NCI-H1694 treated with DMSO at 0.1 percent for 48 hours (cell line): ENCODE measurements around the gene ITPR2.
A peak's percentile ranks its signal among the peaks of the same experiment; 100 is the strongest.
"Not testable (repeated sequence)": the region's sequence is repeated elsewhere in the genome, so short reads cannot be mapped to it uniquely, and the experiment has no call there.

Experiments used
- DNase-seq: peaks from one replicate; lab custom pipeline; 2025; lab: John Stamatoyannopoulos, UW

Gene ITPR2

DNA sequence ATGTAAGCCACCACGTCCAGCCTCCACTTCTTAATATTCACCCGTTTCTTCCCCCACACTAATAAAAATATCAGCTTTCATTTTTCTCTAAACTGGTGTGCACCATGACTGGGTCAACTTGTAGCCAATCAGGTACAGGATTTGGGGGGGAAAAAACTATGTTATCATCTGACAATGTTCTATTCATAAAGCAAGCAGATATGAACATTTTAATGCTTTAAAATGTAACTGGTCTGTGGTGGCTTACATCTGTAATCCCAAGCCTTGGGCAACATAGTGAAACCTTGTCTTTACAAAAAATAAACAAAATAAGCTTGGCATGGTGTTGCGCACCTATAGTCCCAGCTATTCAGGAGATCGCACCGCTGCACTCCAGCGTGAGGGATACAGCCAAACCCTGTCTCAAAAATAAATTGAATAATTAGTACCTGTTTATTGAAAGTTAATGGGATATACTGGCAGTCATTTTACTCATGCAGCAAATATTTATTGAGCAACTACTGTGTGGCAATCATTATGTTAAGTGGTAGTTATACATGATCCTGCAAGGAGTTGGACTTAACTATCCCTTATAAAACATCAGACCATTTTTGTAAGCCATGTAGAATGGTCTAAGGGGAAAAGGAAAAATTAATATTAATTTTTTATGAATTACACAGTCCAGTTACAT, 15.3 kb upstream of the ITPR2 start:
- no peak for DNase-seq

DNA sequence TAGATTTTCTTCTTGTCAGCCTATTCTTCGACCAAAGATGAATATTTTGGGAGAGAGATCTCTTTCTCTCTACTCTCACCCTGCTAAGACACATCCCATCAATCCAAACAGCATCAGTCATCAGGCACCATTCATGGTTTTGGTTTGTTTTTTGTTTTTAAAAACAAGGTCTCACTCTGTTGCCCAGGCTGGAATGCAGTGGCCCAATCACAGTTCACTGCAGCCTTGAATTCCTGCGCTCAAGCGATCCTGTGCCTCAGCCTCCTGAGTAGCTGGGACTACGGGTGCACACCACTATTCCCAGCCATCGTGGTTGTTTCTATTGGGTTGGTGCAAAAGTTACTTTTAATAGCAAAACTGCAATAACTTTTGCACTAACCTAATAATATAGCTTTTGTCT, 14.4 kb upstream of the ITPR2 start:
- DNase-seq, result no peak

DNA sequence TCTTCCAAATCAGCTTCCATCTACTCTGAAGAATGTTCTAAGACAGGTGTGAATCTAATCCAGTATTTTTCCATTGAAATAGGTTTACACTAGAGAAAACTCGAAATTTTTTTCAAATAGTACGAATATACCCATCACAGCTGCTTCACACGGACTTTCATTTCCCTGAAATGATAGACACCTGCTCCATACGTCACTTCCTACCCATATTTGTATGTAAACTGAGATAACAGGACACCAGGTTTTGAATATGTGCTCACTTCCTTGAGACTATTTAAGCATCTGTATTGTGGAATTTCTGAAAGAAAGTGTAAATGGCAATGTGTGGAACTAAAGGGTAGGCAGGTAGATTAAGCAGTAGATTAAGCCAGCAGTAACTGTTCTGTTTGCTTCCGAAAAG, 13.4 kb upstream of the ITPR2 start:
- DNase-seq, result no peak

DNA sequence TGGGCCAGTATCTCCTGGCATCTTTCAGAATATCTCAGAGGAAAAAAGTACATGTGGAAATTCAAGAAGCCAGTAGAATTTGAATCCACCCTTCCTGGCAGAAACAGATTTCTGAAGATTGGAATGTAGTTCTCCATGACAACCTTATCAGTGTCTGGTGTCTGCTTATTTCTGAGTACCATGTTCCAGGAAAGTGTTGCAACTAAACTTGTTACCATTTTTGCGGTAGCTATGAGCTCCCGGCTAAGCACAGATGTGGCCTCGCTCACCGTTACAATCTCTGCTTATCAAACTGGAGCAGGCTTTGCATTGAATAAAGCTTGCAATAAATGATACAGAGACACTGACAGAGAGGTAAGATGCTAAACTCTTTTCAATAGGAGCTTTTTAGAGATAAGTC, 13.0 kb upstream of the ITPR2 start:
- DNase-seq, result no peak

DNA sequence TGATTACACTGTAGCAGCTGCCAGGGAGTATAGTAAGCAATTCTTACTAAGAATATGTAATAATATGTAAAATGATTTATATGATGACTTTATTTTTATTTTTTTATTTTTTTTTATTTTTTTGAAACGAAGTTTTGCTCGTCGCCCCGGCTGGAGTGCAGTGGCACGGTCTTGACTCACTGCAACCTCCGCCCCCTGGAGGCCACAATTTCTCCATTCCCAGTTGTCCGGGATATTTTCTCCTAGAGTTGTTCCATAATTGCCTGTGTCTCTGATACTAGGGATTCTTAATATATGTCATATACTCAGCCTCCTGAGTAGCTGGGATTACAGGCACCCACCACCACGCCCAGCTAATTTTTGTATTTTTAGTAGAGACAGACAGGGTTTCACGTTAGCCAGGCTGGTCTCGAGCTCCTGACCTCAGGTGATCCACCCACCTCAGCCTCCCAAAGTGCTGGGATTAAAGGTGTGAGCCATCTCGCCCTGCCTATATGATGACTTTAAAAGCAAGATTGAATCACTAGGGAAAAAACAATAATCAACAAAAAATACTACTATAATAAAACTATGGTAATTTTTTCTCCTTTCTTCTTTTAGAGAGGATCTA, 12.2 kb upstream of the ITPR2 start:
- peak; percentile 13 for DNase-seq

DNA sequence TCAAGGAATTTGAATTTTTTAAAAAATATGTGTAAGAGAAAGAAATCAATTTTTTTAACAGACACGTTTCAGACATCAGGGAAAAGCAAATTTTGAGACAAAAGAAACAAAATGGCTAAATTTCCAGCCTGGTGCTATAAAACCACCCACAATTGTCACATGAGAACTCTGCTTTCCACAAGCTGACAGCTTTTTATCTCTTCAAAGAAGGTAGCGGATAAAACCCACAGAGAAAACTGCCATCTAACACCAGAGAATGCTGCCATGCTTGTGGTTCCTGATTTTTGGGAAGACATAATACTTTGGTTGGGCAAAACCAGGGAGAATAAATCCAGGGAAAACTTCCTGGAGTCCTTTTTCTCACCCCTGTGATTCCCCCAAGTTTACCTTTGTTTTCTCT, 10.3 kb upstream of the ITPR2 start:
- DNase-seq, result no peak

DNA sequence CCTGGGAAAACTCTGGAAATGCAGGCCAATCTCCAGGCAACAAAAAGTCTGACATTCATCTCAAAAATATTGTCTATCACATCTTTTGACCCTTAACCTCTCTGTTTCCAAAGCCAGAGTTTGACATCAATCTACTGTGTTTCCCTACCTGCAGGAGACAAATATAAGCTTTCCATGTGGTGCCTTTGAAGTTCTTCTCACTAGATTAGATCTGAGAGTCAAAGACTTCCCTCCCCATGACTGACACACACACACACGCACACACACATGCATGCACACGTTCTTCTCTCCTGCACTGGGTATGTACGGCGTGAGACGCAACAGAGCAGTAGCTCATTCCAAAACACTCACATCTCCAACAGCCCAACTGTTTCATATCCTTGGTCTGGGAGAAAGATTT, 8.1 kb upstream of the ITPR2 start:
- DNase-seq, result no peak

DNA sequence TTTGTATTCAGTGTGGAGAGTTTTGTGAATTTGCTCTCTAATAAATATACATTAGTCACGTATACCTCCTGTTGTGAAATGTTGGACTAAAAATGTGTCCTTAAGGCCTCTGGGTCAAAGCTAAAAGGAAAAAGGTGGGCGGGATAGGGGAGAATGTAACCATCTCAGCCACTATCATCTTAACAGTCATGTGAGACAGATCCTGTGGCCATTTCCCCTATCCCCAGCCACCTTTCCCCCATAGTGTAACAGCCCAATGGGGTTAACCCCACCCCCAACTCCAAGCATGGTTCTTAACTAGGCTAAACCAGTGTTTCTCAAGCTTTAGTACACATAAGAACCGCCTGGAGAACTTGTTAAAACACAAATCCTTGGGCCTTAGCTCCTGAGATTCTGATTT, 6.5 kb upstream of the ITPR2 start:
- DNase-seq, result no peak

DNA sequence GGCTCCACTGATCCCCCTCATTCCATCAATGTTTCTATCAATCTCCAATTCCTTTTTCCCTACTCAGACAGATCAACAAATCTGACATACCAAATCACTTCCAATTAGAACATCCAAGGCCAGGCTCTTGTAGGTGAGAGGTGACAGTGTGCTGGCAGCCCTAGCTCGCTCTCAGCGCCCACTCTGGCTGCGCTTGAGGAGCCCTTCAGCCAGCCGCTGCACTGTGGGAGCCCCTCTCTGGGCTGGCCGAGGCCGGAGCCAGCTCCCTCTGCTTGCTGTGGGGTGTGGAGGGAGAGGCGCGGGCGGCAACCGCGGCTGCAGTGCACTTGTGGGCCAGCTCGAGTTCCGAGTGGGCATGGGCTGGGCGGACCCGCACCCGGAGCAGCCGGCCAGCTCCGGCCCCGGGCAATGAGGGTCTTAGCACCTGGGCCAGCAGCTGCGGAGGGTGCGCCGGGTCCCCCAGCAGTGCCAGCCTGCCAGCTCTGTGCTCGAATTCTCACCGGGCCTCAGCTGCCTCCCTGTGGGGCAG, 6.0 kb upstream of the ITPR2 start:
- DNase-seq, result no peak

DNA sequence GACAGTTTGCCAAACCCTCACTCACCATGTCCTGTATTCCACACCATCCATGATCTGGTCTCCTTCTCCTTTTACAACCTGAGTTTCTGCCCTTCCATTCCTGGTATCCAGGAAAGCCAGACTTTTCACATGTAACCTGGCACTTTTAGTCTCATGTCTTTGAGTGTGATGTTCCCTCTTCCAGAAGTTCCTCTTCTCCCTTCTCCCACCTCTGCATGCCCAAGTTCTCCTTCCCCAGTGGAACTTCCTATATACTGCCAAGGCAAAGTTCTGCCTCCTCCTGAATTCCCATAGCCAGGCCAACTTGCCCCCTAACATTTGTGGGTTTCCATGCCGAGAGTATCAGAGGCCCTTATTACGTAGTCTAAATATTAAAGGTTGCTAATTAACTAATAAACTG, 3.2 kb upstream of the ITPR2 start:
- DNase-seq, result no peak

DNA sequence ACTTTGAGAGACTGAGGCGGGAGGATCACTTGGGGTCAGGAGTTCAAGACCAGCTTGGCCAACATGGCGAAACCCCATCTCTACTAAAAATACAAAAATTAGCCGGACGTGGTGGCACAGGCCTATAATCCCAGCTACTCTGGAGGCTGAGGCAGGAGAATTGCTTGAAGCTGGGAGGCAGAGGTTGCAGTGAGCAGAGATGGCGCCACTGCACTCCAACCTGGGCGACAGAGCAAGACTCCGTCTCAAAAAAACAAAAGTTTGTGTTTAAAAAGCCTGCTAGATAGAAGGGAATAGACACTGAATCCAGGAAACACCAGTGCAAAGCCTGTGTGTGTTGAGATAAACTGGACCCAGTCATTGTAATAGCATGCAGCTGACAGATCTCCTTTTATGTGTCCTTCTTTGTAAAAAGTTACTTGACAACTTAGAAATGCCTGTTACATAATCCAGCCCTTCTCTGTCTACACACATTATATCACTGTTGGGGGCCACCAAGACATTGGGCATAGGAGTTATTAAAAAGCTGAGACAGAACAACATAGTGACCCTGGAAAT, 1.6 kb upstream of the ITPR2 start:
- not testable (repeated sequence) for DNase-seq

DNA sequence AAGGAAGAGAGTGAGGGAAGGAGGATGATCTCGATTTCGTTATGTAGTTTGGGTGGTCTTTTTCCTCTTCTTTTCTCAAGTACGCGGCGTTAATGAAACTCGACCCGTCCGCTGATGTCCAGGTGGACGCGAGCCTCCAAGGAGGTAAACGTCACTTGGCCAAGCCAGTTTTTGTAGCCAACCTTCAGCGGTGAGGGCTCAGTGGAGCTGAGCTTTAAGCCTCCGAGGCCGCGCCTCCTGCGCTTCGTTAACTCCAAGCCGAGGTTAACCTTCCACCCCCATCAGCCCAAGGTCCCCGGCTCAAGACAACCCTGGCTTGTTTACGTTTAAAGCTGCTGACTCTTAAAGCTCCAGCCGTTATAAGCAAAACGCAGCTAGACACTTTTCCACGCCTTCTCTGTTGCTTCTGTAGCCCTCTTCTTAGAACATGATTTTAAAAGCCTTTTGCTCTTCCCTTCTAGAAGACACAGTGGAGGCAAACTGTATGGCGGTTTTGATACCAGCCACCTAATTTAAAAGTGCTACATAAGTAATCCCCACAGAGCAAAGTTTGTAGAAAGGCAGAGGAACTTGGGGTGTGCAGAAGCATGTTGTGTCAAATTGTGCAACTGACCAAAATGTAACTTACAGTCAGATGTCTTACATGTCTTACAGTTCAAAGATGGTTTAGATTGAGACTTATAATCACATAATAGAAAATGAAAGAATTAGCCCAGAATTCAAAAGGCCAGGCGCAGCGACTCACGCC, 923 bp upstream of the ITPR2 start:
- DNase-seq, result no peak

DNA sequence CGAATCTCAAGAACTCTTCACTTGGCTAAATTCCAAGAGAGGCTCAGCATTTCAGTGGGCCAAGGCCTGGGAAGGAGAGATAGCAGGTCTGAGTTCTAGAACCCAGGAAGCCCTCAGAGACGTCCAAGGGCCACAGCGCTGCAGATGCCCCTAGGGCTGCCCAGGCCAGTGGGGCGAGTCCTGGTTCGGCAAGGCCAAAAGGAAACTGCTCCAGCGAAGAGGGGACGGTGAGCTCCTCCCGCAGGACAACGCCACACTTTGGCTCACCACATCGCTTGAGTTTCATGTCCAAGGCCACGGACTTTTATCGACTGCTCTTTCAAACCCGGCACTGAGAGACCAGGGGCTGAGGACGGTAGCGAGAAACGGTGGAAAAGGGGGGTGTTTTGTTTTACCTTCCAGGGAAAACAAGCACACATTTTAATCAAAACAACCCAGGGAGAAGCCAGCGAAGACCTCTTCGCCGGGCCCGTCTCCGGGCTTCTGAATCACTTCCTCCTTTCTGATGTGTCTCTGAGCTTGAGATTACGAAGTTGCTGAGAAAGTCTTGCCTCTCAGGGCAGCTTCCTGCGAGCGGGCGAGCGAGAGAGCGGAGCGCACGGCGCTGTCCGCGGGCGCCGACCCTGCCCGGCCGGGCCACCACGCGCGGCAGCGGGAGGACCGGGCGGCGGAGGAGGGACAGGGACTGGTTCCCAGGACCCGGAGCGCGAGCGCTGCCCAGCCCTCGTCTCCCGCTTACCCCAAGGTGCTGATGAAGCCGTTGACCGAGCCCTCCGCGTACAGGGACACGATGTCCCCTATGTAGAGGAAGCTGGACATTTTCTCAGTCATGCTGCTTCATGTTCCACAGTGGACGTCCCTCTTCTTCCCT, 808 bp downstream of the ITPR2 start:
- DNase-seq, result peak; percentile 23

DNA sequence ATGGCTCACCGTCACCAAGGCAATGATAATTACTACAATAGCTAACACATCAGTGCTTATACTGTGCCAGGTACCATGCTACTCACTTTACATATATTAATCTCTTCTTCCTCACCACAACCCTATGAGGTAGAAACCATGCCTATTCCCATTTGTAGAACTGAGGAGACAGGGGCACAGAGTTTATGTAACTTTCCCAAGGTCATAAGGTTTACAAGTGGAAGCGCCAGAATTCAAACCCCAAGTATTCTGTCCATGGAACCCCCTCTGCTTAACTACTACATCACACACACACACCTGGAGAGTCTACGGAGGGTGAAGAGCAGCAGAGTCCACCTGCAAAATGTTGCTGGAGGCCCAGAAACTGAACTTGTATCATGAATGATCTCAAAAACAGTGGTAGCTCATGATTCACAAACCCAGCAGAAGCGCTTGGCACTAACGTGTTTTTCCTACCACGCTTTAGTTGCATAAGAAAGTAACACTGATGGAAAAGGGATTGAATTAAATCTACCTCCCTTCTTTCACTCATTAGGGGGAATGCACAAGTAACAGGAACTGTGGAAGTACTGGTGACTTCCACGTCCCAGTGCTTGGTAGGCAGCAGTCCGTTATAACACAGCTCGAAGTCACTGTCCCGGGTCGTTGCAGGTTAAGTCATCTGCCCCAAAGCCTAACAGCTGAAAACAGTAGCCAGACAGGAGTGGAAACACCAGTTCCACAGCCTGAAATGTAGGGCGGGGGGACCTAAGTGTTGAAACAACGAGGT, 2.0 kb downstream of the ITPR2 start:
- no peak for DNase-seq

DNA sequence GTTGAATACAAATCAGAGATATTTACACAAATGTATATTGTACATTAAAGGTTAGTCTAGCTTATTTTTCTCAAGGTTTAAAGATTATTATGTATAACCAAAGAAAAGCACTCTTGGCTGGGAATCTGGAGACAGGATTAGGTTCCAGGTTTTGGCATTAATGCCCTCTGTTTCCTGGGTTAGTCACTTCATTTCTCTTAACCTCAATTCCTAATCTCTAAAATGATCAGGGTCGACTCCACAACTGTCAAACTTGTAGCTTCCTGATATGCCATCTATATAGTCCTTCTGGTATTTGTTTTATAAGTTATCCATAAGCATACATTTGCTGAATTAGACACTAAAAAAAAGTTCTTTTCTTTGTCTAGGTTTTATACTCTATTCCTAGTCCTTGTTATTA, 2.6 kb downstream of the ITPR2 start:
- no peak for DNase-seq

DNA sequence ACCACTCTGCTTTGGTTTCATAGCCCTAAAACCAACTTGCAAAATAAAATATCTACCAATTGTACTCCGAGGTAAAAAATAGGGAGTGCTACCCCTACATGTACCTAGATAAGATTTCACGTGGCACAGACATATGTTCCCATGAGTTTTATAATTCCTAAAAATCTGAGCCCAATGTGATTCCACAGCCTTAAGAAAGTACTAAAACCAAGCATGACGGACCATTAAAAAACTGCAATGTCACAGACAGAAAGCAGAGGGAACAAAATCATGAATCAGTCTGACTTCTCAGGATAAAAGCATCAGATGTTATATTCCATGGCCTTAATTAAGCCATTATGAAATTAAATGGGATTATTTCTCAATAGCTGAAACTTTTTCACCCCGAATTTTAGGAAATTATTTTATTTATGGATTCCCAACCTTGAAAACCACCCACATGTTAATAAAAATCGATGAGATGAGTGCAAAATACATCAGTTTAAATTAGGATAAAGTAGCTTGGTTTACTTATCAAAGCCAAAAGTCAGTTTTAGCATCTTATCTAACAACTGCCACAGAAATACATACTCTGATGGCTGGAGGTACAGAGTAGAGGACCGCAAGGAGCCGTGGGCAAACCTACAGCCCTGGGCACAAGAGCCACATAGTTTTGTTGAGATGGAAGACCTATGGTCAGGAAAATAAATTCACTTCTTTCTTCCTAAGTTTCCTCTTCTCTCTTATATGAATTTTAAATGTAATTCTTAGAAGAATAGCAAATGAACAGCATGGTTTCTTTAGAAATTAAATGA, 4.5 kb downstream of the ITPR2 start:
- DNase-seq, result no peak

DNA sequence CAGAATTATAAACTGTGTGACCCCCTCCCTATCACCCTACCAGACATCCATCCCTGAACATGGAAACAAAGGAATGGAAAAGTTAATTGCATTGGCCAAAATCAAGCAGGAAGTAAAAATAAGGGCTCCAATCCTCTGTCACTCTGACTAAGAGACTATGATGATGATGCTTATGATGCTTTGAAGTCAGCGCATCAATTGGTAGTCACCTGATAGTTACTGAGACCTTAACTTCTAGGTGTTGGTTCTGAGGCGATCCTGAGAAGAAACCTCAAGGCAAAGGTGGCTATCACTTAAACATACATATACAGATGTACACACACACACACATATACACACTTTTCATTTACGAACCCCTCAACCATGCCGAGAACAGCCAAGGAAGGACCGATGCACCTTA, 6.6 kb downstream of the ITPR2 start:
- DNase-seq, result no peak

DNA sequence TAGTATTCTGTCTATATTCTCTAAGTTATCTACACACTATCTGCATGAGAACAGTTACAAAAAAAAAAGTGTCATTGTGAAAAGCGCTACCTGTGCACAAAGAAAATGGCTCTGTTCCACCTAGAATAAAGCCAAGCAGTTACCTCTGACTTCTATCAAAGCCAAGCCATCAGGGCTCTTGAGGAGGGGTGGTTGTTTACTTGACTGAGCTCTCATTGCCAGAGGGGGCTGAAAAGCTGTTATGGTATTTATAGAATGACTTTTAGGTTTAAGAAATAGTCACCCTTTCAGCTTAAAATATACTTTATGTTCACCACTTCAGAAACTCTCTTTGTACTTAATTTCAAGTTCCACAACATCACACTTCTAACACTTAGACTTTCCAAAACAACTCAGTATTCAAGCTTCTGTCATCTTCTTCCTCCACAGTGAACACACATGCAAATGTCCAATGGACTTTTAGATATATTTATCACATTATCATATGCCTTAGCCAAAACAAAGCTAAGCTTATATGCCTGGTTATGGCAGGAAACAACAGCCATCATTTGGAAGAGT, 7.5 kb downstream of the ITPR2 start:
- DNase-seq, result no peak

DNA sequence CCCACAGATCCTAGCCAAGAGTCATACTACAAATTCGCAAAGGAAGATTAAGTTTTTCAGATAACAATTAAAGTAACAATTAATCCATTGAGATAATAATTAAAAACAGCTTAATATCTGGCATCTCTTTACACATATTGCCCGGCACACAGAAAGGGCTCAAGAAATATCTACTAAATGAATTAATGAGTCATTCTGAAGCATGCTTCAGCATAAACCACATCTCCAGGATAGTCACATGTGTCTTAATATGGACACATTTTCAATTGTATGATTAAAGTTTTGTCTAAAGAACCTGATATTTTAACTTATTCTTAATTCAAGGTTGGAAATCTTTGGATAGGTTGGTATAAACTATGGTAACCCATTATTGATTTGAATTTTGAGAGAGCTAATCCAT, 9.6 kb downstream of the ITPR2 start:
- DNase-seq, result no peak

DNA sequence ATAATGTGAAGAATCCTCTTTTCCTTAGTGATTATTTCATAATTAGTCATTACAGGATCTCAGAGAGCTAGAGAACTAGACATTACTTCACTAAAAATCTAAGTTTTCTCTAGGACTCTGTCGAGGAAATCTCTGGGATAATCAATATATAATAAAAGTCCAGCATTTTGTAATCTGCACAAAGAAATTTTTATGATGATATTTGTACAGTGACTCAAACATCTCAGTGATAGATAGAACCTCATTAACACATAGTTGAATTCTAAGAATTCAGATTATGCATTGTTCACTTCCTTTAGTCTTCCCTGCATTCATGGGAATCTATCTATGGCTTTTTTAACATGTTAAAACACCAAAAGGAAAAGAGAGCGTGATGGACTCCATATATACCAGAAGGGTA, 11.0 kb downstream of the ITPR2 start:
- no peak for DNase-seq
